K562 (cell line): Measurements from ENCODE around the gene TGFB1I1. TPM values are rescaled to one million over a fixed set of nuclear protein-coding genes. Genes with fewer than 3 reads are reported as not detected.

Experiments used
- CCNT2 ChIP-seq: IDR thresholded peaks from 2 replicates; pipeline ENCODE4 v1.6.1; 2011; ENCODE audit warnings: borderline replicate concordance, low read depth, mild to moderate bottlenecking, moderate library complexity, mixed read lengths, low read length; ENCODE audit not compliant: insufficient read length; ENCODE audit errors: extremely low read depth
- CUX1 ChIP-seq: fragments of 200-800 bp; sonication (Bioruptor generic); IDR thresholded peaks from 2 replicates; pipeline ENCODE4 v1.6.1; 2016; ENCODE audit warnings: missing genetic modification characterization, missing compliant biosample characterization
- E2F3 ChIP-seq: fragments of 250-450 bp; sonication (Bioruptor Pico); IDR thresholded peaks from 2 replicates; pipeline ENCODE4 v1.4.0; 2020; ENCODE audit warnings: mild to moderate bottlenecking
- MAX ChIP-seq: sonication (generic); formaldehyde crosslinking; IDR thresholded peaks from 2 replicates; pipeline ENCODE4 v1.9.0; 2022; ENCODE audit warnings: mild to moderate bottlenecking, missing genetic modification reagents
- MYC ChIP-seq, 2 experiments: fragments of 250-450 bp in 1 of 2; sonication (Bioruptor Pico) in 1 of 2; IDR thresholded peaks; 2 replicates each; pipeline versions ENCODE4 v1.5.1 to v1.6.1; 2012 to 2021; ENCODE audit warnings: low read depth in 2 of 2, borderline replicate concordance in 1 of 2, improper control_type of control experiment in 1 of 2, low read length in 1 of 2, mild to moderate bottlenecking in 1 of 2, moderate library complexity in 1 of 2
- PHB2 ChIP-seq: fragments of 450-650 bp; IDR thresholded peaks from 2 replicates; pipeline ENCODE4 v1.6.1; 2017; ENCODE audit warnings: low read depth
- POLR2AphosphoS5 ChIP-seq: IDR thresholded peaks from 2 replicates; pipeline ENCODE4 v1.6.1; 2011; ENCODE audit warnings: mild to moderate bottlenecking, low read depth, low read length, moderate library complexity; ENCODE audit not compliant: control insufficient read depth, insufficient read depth
- RERE ChIP-seq: sonication (generic); formaldehyde crosslinking; IDR thresholded peaks from 2 replicates; pipeline ENCODE4 v1.8.0; 2023; ENCODE audit warnings: missing genetic modification reagents, mild to moderate bottlenecking, borderline replicate concordance
- TFE3 ChIP-seq: fragments of 450-650 bp; formaldehyde crosslinking; IDR thresholded peaks from 2 replicates; pipeline ENCODE4 v1.4.0; 2020; ENCODE audit warnings: mild to moderate bottlenecking, mixed read lengths
- ZNF764 ChIP-seq: fragments of 250-450 bp; sonication (Bioruptor Pico); IDR thresholded peaks from 2 replicates; pipeline ENCODE4 v1.4.0; 2020; ENCODE audit warnings: low read depth, mild to moderate bottlenecking, moderate library complexity
- ZNF830 ChIP-seq: fragments of 250-450 bp; sonication (Bioruptor Pico); IDR thresholded peaks from 2 replicates; pipeline ENCODE4 v1.5.0; 2021; ENCODE audit warnings: mild to moderate bottlenecking
- polyA plus RNA-seq, 8 experiments: library from polyadenylated mRNA; depleted of rRNA in 4 of 8; stranded (reverse) in 5 of 8; unstranded in 3 of 8; fragments of >200 nt; fragmentation: Nextera tagmentation in 2 of 8; fragmentation: Illumina TruSeq in 1 of 8; extraction: Ambion mirVana in 2 of 8; extraction: Trizol in 1 of 8; gene quantifications; 2 replicates each; pipeline versions ENCODE4 v1.2.1 to v1.2.3, GENCODE V29; 2011 to 2014; ENCODE audit warnings: inconsistent platforms in 1 of 8, missing spikeins in 1 of 8
- total RNA-seq, 7 experiments: library from RNA; depleted of rRNA in 6 of 7; stranded (reverse); fragments of >200 nt in 6 of 7; fragmentation: Illumina TruSeq in 2 of 7; extraction: Trizol in 2 of 7; gene quantifications; 2 replicates each; pipeline versions ENCODE4 v1.2.1 to v1.2.3, GENCODE V29; 2011 to 2021; ENCODE audit warnings: low replicate concordance in 1 of 7

Gene TGFB1I1
- total and polyA plus RNA-seq, 9 of the 15 experiments (the other 6 are each of a cell fraction or from before 2014, with no cell fraction given) = 0.04 to 0.91 (median 0.19) TPM

- TF ChIP-seq CUX1 (CRISPR knock-in tag) (no peak), MYC (IDR thresholded peaks at IDR 0.05; ENCODE audit: low read depth, low read length) (peak; percentile 52; the same call in 1 of the 2 replicates), MYC (CRISPR knock-in tag; IDR thresholded peaks at IDR 0.05; ENCODE audit: borderline replicate concordance, low read depth) (peak; percentile 89; the same call in 1 of the 2 replicates), RERE (CRISPR knock-in tag) (no peak), TFE3 (CRISPR knock-in tag) (no peak), ZNF830 (CRISPR knock-in tag) (peak; percentile 47; the same call in 1 of the 2 replicates), CCNT2 (peak; percentile 30), ZNF764 (CRISPR knock-in tag) (no peak), MAX (CRISPR knock-in tag) (peak; percentile 81; the same call in 1 of the 2 replicates), PHB2 (0 out of 2 replicates have a peak, but pooled peaks have one; percentile 16), POLR2AphosphoS5 (no peak), E2F3 (CRISPR knock-in tag) (no peak)
These were observed 5.6 kb downstream of the TGFB1I1 start (continued) for GRCh38 chr16:31477220-31478216.
